Cardiac muscle cell (in vitro differentiated cells and primary cell): ENCODE measurements around the gene ALPK1. TPM values are rescaled to one million over a fixed set of nuclear protein-coding genes. Genes with fewer than 3 reads are reported as not detected.

ENCODE experiments used
- DNase-seq, 2 donors: peaks; one replicate each; pipeline versions ENCODE4 v3.0.0 to v3.0.0-alpha.2; 2010 to 2017; ENCODE audit warnings: low read depth in 1 of 2, low spot score in 1 of 2
- H3K27ac ChIP-seq: fragments of 200-600 bp; sonication (generic); 2 replicates; pipeline ENCODE4 v1.5.1; 2016
- H3K27me3 ChIP-seq: fragments of 200-600 bp; sonication (generic); 2 replicates; pipeline ENCODE4 v1.6.0; 2016; ENCODE audit warnings: control low read depth
- H3K36me3 ChIP-seq: fragments of 200-600 bp; sonication (generic); 2 replicates; pipeline ENCODE4 v1.5.1; 2016; ENCODE audit warnings: control low read depth
- H3K4me1 ChIP-seq: fragments of 200-600 bp; sonication (generic); 2 replicates; pipeline ENCODE4 v1.8.1; 2017; ENCODE audit warnings: low read depth, mild to moderate bottlenecking, mixed run types
- H3K4me3 ChIP-seq: fragments of 200-600 bp; sonication (generic); 2 replicates; pipeline ENCODE4 v1.5.1; 2016; ENCODE audit warnings: mild to moderate bottlenecking
- H3K9me3 ChIP-seq: fragments of 200-600 bp; sonication (generic); 2 replicates; pipeline ENCODE4 v1.5.1; 2017; ENCODE audit warnings: low read depth, mild to moderate bottlenecking, control low read depth
- CTCF ChIP-seq: IDR thresholded peaks from 2 replicates; pipeline ENCODE4 v1.5.1; 2012; ENCODE audit warnings: low read depth, mild to moderate bottlenecking, low read length
- polyA plus RNA-seq: library from polyadenylated mRNA; unstranded; fragments of >200 nt; fragmentation: Nextera tagmentation; extraction: Ambion mirVana; gene quantifications from 2 replicates; pipeline ENCODE4 v1.2.1, GENCODE V29; 2016
- total RNA-seq: library from RNA; depleted of rRNA; stranded (reverse); fragments of >200 nt; gene quantifications from 2 replicates; pipeline ENCODE4 v1.2.3, GENCODE V29; 2016

The ALPK1 gene
- total and polyA plus RNA-seq, 2 experiments from 2014 or later, result 0.56 to 0.80 TPM

- Histone ChIP-seq H3K27ac (no peak overlapping the region), H3K9me3 (no peaks in the 10 kb centered on the region), H3K36me3 (no peaks in the 10 kb centered on the region), H3K4me3 (no peak overlapping the region), H3K4me1 (no peaks in the 10 kb centered on the region), H3K27me3 (peaks cover 67% of the 10 kb centered on the region)
- DNase-seq, result peak; percentile 43 to 74
- peak; percentile 49 for TF ChIP-seq CTCF
Measured at GRCh38 chr4:112327965-112328733, 31.0 kb downstream of the ALPK1 start.

- peaks cover 72% of the 10 kb centered on the region for H3K27me3 ChIP-seq
- H3K4me1 ChIP-seq, result no peaks in the 10 kb centered on the region
- H3K27ac ChIP-seq, result no peak overlapping the region
- no peak for TF ChIP-seq CTCF
- H3K4me3 ChIP-seq, result no peak overlapping the region
- no peak for DNase-seq
- no peaks in the 10 kb centered on the region for H3K36me3 ChIP-seq
- no peaks in the 10 kb centered on the region for H3K9me3 ChIP-seq
Measured at GRCh38 chr4:112328734-112329130, 31.6 kb downstream of the ALPK1 start.

GRCh38 chr4:112329672-112330375 lies 32.7 kb downstream of the ALPK1 start:
- Histone ChIP-seq H3K4me1 (no peaks in the 10 kb centered on the region), H3K36me3 (no peaks in the 10 kb centered on the region), H3K4me3 (no peak overlapping the region), H3K27ac (no peak overlapping the region), H3K27me3 (peaks cover 72% of the 10 kb centered on the region), H3K9me3 (no peaks in the 10 kb centered on the region)
- no peak for TF ChIP-seq CTCF
- no peak for DNase-seq

GRCh38 chr4:112330921-112331320 lies 33.8 kb downstream of the ALPK1 start:
- Histone ChIP-seq H3K27ac (no peak overlapping the region), H3K4me3 (no peak overlapping the region), H3K9me3 (no peaks in the 10 kb centered on the region), H3K4me1 (no peaks in the 10 kb centered on the region), H3K27me3 (peaks cover 68% of the 10 kb centered on the region), H3K36me3 (no peaks in the 10 kb centered on the region)
- TF ChIP-seq CTCF, result no peak
- DNase-seq, result no peak

- Histone ChIP-seq H3K27ac (no peak overlapping the region), H3K9me3 (no peaks in the 10 kb centered on the region), H3K4me1 (no peaks in the 10 kb centered on the region), H3K27me3 (peaks cover 62% of the 10 kb centered on the region), H3K4me3 (no peak overlapping the region), H3K36me3 (no peaks in the 10 kb centered on the region)
- TF ChIP-seq CTCF, result no peak
- no peak for DNase-seq
Measured at GRCh38 chr4:112332398-112332797, 35.2 kb downstream of the ALPK1 start.
